ENCODE measurements around the gene GALNT18.

Gene GALNT18

DNA sequence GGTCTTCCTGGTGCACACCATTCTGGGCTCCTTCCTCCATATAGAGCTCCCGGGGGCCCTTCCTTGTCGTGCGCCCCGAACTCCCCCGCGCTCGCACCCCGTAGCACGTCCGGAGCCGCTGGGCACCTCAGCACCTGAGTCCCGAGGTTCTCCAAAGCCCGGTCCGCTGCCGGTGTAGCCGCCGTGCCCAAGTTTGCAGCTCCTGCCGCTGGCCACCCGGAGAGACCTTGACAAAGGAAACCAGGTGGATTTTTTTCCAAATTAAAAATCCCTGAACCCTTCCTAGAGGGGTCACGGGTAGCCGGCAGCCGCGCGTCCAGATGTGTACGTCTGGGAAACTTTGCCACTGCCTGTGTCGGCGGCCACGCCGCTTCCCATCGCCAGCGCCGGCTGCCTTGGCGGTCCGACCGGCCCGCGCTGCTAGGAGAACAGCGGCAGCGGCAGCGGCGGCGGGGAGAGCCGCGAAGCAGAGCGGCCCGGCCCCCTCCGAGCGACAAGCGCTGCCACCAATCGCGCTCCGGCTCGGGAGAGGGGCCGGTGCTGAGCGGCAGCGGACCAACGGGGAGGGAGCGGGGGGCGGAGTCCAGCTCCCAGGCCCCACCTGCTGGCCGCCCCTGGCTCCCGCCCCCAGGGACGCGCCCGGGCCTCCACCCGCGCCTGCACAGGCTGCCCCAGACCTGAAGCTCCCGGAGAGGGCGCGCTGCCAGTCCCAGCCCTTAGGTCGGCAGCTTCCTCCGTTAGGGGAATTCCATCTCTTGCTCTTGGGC, at the start of gene GALNT18:
Gene GALNT18 (minus strand): TSS at position 433 of the 767 bp plus-strand sequence.
- peak; percentile 70 for DNase-seq

DNA sequence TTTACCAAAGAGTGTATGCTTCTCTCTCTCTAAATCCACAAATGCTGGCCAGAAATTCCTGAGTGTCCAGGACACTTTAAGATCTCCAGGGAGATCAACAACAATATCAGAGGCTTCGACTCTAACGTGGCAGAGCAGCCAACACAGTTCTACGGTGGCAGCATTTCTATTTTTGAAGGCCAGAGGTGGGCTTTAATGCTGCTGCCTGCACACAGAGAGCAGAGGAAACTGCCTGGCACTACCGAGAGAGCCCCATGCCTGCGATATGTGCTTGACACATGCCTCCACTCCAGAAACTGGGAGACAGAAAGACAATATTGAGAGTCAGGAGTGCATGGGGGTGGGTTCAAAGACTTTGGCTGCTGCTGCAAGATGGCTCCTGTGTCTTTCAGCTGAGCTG, 48.8 kb upstream of the GALNT18 start:
- no peak for DNase-seq

DNA sequence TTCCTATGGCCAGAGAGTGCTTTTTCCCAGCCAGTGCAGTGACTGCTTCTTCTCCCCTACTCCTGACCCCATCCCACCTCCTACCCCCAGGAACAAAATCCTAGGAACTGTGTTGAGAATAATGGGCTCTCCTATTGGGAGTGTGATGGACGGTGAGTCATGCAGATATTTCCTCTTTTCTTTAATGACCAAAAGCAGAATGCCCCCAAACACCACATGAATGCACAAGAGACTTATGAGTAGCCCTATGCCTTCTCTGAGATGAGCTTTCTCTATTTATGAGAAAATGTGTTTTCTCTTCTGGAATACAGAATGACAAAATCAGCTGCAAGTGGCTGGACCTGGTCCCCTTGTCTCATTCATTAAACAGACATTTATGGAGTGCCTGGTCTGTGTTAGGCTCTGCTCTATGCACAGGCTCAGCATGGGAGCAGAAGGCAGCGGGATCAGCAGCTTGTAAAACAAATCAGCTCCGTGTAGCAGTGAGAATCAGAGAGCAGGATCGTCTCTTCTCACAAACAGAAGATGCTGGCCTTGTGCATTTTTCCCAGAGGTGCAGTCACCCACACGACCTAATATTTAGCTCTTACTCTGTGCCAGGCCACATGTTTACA, 47.5 kb upstream of the GALNT18 start:
- DNase-seq = no peak

DNA sequence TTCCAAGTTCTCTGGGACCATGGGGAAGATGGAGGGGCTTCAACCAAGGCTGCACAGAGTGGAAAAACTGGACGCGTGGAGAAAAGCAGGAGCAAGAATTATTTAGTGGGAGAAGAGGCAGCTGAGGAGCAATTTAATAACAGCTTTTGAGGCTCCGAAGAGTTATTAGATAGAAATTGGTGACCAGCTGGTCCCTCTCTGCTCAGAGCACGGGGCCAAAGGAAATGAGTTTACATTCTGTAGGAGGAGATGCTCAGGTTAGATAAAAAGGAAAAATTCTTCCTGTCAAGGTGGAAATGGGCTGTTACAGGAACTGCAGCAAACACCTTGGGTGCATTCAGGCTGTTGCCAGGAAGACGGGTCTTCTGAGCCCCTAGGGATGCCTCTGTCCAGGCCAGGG, 47.0 kb upstream of the GALNT18 start:
- DNase-seq = no peak

DNA sequence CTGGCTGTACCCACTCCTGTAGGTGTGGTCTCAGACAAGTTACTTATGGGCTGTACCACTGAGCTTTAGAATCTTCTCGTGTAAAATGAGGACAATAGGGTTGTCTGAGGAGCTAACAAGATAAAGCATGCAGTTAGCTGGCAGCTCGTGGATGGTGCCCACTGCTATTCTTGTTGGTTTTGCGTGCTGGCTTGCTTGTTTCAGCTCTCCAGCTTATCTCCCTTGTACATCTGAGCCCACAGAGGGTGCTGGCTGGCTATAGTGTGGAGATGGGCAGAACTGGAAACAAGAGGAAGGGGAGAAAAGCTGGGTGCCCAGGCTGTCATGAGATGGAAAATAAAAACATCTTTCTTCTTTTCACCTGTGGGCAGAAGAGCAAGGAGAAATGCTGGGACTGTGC, 46.5 kb upstream of the GALNT18 start:
- no peak for DNase-seq

DNA sequence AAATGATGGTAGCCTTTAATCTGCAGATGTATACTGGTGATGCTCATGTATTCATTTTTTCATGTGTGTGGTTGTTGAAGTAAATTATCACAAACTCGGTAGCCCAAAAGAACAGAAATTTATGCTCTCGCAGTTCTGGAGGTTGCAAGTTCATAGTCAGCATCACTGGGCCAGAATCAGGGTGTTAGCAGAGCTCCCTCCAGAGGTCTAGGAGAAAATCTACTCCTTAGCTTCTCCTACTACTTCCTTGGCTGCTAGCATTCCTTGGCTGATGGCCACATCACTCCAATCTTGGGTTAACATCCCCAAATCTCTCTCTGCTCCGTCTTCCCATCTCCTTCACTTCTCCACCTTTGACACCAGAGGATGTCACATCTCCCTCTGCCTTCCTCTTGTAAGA, 45.3 kb upstream of the GALNT18 start:
- no peak for DNase-seq

DNA sequence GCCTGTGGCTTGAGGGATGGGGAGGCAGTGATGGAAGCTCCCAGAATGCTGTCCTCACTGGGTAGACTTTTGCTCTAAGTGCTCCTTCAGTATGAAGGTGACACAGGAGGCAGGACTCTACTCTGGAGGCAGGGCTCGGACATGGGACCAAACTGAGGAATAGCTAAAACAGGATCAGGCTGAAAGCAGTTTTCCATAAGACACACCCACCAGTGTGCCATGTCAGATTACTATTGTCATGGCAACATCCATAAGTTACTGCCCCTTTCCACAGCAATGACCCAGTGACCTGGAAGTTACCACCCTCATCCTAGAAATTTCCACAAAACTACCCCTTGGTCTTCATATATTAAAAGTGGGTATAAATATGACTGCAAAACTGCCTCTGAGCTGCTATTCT, 43.6 kb upstream of the GALNT18 start:
- DNase-seq = no peak

DNA sequence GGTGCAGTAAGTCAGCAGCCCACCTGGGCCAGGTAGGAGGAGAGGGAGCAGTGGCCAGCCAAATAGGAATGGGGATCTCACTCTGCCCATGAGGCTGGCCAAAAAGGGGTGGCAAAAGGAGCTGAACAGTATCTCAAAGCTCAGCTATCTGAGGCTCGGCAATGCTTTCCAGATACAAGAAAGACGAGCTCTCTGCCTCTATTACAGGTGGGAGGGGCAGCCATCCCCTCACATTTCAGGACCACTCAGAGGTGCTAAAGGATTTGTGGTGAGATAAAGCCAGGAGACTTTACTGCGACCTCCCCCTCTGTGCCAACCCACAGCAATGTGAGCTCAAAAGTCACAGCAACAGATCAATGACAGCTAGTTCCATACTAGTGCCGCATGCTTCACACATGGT, 42.1 kb upstream of the GALNT18 start:
- DNase-seq = no peak

DNA sequence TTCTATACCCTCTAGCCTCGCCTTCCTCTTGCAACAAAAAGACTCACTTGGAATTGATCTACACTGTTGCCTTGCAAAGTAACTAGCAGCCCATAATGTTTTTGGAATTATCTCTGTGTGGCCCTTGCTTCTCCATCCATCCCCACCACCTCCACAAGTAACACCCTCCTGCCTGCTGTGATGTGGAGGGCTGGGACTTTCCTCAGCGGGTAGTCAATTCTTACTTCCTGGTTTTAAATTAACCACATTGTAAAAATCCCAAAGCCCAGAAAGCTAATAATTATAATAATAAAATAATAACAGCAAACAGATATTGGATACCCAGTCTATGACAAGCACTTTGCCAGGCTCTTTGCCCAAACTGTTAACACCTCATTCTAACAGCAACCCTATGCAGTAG, 40.8 kb upstream of the GALNT18 start:
- no peak for DNase-seq

DNA sequence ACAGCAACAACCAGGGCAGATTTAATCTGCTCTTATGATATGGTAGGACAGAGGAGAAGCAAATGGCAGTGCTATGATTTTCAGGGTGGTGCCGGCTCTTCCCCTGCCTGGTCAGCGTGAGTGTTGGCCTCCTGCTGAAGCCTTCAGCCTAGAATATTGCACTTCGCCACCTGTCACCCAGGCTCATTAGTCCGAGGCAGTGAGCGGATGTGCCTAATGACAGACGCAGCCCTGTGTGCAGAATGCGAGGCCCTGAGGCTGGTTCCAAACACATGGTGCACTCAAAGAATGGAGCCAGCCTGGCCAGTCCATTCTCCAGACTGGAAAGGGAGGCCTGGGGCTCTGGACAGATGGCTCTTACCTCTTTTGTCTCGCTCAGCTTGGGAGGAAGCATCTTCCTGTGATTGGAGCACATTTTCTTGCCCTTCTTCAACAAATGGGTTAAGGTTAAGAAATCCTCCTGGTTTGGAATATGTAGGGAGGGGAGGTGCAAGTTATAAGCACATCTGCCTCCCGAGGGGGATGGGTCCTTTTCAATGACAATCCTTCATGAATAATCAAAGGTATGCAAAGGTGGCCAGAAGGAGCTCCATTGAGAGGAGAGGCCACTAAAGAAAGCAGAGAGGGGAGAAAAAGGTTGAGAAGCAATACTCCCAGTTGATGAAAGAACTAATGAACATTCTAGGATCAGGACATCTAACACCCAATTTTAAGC, 39.7 kb upstream of the GALNT18 start:
- DNase-seq = no peak

DNA sequence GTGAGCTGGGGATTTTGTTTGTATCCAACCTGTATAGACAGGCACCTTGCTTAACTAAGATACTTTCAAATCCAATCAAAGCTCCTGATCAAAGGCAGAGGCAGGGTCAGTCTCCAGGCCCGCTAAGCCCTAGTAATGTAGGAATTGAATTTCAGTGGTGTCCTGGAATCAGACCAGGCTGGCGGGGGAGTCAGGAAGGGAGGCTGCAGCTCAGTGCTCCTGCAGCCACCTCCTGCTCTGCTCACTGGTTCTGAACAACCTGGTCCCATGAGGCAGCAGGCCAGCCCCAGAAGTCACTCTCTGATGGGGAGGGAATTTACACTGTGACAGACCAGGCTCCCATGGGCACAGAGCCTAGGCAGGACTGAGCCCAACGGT, 38.5 kb upstream of the GALNT18 start:
- no peak for DNase-seq

DNA sequence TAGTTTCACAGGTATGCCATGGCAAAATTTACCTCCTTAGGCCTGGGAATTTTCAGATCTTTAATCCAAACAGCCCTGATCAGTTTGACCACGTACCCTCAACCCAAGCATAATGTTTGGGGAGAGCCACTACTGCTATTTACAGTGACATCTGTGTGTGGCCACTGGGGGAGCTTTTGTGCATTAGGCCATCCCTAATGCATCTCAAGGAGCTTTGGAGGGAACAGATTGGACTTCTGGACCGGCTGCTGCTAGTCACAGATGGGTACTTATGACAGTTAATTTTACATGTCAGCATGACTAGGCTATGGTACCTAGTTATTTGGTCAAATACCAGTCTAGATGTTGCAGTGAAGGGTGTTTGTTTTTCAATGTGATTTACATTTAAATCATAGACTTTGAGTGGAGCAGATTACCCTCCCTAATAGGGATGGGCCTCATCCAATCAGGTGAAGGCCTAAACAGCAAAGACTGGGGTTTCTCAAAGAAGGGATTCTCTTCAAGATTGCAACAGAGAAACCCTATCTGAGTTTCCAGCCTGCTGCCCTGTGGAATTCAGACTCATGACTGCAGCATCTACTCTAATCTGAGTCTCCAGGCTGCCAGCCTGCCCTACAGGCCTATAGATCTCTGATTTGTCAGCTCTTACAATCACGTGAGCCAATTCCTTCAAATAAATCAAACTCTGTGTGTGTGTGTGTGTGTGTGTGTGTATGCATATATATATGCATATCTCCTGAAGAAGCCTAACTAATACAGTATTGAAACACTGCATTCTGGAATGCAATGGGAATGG, 38.0 kb upstream of the GALNT18 start:
- no peak for DNase-seq

DNA sequence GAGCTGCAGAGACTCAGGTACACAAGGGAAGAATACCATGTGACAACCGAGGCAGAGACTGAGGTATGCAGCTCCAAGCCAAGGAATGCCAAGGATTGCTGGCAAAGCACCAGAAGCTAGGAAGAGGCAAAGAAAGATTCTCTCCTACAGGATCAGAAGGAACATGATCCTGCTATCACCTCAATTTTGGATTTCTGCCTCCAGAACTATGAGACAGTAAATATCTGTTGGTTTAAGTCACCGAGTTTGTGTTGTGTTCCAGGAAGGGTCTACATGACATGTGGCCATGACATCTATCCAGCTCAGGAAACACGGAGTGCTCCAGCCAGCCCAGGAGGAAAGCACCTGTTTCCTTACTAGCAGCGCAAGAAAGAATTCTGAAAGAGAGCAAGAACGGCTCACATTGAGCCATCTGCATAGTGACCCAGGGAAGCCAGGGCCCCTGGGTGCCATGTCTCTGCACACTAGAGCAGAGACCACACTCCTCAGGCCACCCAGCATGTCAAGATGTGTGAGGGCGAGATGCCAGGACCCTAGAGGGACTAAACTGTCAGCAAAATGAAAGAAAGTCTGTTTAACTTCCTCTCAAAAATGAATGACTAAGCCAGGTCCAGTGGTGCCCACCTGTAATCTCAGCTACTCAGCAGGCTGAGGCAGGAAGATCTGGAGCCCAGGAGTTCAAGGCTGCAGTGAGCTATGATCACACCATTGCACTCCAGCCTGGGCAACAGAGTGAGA, 35.6 kb upstream of the GALNT18 start:
- DNase-seq = no peak

DNA sequence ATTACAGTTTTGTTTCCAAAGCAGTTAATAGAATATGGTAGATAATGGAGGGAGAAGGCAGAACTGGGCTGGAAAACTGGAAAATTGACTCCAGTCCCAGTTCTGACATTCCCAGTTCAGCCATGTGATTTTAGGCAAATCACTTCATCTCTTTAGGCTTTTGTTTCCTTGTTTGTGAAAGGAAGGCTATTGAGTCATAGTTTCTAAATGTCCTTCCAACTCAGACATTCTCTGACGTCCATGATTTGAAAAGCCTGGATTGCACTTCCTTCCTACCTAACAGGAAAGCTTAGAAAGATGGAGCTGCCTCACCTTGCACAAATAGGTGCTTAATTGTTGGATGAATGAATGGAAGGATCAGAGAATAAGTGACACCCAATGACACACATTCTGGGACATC, 19.8 kb upstream of the GALNT18 start:
- DNase-seq = no peak

DNA sequence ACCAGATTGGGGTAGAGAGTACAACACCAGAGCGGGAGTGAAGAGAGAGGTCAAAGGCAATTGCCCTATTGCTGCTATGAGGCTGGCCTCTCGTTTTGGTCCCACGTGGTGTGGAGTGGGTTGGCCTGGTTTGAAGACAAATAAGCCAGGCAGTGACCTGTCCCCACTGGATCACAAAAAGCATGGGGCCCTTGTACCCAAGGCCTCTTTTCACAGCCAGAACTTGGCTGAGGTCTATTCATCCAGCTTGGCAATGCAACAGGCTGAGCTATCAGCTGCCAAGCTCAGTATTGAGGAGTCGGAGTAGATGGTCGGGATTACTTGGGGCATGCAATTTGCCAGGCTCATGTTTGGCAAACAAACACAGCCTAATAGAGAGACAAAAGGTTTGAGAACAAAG, 19.2 kb upstream of the GALNT18 start:
- no peak for DNase-seq

DNA sequence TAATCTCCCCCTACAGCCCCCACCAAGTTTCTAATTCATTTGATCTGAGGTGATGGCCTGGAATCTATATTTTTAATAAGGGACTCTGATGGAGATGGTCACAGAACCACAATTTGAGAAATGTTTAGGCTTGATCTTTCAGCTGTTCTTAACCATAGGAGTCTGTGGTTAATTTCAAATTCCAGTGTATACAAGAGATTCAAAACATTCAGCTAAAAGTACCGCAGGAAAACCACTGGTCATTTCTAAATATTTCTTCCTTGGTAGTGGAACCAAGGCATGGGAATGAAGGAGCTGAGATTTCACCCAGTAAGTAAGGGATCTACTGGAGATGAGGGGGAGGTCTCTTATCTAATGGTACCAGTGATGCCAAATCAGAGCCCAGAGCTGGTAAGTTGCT, 18.3 kb upstream of the GALNT18 start:
- no peak for DNase-seq

DNA sequence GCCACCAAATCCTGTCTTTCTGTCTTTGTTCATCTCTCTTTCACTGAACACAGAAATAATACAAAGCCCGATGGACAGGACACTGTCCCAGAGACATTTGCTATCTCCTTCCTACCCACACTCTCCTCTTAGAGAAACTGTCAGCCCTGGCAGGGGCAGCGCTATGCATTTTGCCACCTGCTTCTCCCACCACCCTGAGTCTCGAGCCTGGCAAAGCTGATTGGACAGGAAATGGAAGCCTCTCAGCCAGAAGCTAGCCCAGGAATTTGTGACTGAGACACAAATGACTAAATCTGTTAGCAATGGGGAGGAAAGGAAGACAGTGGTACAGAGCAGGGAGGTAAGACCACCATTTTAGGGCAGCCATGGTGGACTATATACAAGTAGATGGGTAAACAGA, 14.9 kb upstream of the GALNT18 start:
- DNase-seq = no peak

DNA sequence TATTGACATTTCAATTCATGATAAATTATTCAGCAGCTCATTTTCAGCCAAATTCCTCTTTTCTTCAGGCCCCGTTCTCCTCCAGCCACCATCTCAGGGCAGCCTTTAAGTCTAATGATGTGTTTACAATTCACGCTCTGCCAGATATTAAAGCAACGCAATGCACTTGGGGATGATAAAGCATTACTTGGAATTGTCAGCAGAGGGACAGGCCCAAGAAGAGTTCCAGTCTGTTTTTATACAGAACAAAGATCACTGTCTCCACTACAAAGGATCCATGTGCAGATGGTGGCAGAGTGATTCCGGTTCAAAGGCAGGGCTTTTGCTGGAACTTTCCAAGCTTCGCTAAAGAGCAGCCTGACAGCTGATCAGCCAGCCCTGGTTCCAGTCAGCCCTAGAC, 13.6 kb upstream of the GALNT18 start:
- no peak for DNase-seq

DNA sequence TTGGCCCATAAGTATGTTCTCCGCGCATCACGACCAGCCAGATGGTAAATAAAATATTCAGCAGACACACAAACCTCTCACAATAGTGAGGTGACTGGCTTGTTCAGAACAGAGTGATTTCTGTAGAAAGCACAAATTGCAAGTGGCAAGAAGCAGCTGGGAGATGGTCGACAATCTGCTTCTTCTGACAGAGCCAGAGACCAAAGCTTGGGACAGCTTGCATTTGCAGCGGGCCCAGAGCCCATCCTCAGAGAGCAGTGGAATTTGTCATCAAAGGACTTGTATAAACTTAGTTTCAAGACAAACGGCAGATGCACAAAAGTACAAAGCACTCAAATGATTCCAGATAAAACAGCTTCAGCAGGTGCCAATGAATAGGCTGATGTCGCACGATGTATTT, 7.6 kb upstream of the GALNT18 start:
- DNase-seq = no peak

DNA sequence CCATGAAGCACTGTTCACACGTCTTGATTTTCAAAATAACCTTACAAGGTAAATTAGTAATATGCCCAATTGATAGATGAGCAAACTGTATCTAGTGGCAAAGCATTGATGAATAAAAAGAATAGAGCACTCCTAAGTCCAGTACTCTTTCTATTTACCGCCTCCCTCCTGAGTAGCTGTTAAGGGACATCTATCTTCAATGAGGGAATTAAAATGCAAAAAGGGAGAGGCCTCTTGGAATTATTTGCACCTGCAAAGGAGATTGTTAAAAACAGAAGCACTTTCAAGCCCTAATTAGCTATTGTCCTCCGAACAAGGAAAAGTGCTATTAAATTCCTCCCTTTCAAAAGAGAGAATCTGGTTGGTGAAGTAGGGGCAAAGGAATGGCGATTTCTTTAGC, 6.8 kb upstream of the GALNT18 start:
- no peak for DNase-seq

DNA sequence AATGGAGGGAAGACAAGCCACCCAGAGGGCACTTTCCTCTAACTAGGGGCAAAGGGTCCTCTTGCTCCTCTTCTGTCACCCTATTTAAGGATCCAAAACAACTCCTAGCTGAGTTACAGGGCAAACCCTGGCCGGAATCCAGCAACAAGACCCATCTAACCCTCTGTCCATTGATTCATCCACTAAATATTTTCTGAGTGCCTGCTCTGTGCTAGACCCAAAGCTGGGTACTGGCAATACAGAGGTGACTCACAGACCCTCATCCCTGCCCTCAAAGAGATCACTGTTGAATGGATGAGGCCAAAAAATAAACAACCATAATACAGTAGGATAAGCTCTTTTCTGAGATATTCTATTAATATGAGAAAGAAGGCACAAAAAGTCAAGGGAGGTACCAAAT, 4.3 kb upstream of the GALNT18 start:
- no peak for DNase-seq

DNA sequence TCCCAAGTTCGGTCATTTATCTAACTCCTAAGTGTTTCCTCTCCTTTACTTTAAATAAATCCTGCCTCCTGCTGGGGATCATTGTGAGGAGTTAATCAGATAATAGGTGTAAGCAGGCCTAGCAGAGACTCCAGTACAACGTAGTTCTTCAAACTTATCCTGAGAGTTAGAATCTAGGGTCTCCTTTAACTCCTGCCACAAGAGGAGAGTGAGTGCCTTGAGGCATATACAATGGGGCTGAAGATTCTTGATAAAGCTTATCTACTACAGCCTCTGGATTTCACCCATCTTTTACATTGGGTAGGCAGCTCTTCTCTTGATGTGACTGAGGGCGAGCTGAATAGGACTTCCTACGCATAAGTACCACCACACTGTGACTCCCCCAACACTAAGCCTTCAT, 3.1 kb upstream of the GALNT18 start:
- no peak for DNase-seq

DNA sequence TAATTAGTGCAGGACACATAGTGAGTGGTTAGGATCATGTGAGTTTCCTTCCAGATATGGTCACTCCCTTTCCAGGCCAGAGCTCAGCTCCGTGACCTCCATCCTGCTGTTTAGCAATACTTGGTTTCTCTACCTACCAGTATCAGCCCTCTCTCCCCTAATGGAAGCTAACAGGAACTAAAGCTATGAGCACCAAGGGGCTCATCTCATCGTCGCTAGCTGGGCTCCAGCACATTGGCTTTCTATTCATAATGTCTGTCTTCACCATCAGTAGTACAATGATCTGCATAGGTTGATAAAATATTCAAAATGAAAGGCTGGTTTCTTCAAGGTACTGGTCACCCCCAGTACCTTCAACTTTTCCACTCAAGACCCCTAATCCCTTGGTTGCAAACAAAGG, 2.4 kb upstream of the GALNT18 start:
- DNase-seq = no peak
